ENCODE measurements around the gene OTUD5. TPM values are rescaled to one million over a fixed set of nuclear protein-coding genes. Genes with fewer than 3 reads are reported as not detected.

The OTUD5 gene
- total RNA-seq, 1 donor from 2014 or later: 76.7 TPM

GRCh38 chrX:48919360-48919841 is 38.0 kb downstream of the OTUD5 start:
- no peaks in the 10 kb centered on the region for H3K9me3 Mint-ChIP-seq
- DNase-seq: no peak
- peak overlapping the region; percentile 96 for H3K4me3 Mint-ChIP-seq
- peak overlapping the region; percentile 95 for H3K27ac Mint-ChIP-seq
- intact Hi-C loops (cut with micrococcal nuclease): loop anchor here (1.0 to 5.0 kb wide), 6 partner anchors 18 to 1702 kb away; partner anchors contain the start of genes CDK16, HDAC6 and TFE3
- peaks cover 29% of the 10 kb centered on the region for H3K4me1 Mint-ChIP-seq
- H3K36me3 Mint-ChIP-seq (ENCODE audit: low read depth): peaks cover 64% of the 10 kb centered on the region
- no peaks in the 10 kb centered on the region for H3K27me3 Mint-ChIP-seq

GRCh38 chrX:48918643-48919340 is 38.6 kb downstream of the OTUD5 start, which contains the start of gene PIM2:
TSS of gene PIM2 (minus strand) at chrX:48919024. CDS start at chrX:48918834, 190 bp downstream.
- no peaks in the 10 kb centered on the region for H3K9me3 Mint-ChIP-seq
- H3K27ac Mint-ChIP-seq: peak within 1 kb of the TSS; percentile 95
- H3K36me3 Mint-ChIP-seq (ENCODE audit: low read depth): peaks cover 64% of the 10 kb centered on the region
- peaks cover 30% of the 10 kb centered on the region for H3K4me1 Mint-ChIP-seq
- intact Hi-C loops (cut with micrococcal nuclease): loop anchor here (1.0 to 5.0 kb wide), 6 partner anchors 19 to 1701 kb away; partner anchors contain the start of genes CDK16, HDAC6 and TFE3
- H3K4me3 Mint-ChIP-seq: peak within 1 kb of the TSS; percentile 96
- DNase-seq: peak; percentile 97
- H3K27me3 Mint-ChIP-seq: no peaks in the 10 kb centered on the region

GRCh38 chrX:48918301-48918642 is 39.1 kb downstream of the OTUD5 start:
- intact Hi-C loops (cut with micrococcal nuclease): loop anchor here (5.0 kb wide), 3 partner anchors 116 to 1701 kb away; partner anchors contain the start of genes CDK16, HDAC6 and TFE3
- Mint-ChIP-seq H3K27ac (peak overlapping the region; percentile 95), H3K4me1 (peaks cover 32% of the 10 kb centered on the region), H3K9me3 (no peaks in the 10 kb centered on the region), H3K4me3 (peak overlapping the region; percentile 96), H3K27me3 (no peaks in the 10 kb centered on the region), H3K36me3 (ENCODE audit: low read depth) (peaks cover 69% of the 10 kb centered on the region)
- no peak for DNase-seq

GRCh38 chrX:48917139-48918001 is 40.0 kb downstream of the OTUD5 start:
- peaks cover 32% of the 10 kb centered on the region for H3K4me1 Mint-ChIP-seq
- intact Hi-C loops (cut with micrococcal nuclease): loop anchor here (1.0 to 5.0 kb wide), 4 partner anchors 26 to 1700 kb away; partner anchors contain the start of genes CDK16, HDAC6 and TFE3
- no peaks in the 10 kb centered on the region for H3K9me3 Mint-ChIP-seq
- H3K27ac Mint-ChIP-seq: peak overlapping the region; percentile 95
- peak overlapping the region; percentile 96 for H3K4me3 Mint-ChIP-seq
- DNase-seq: peak; percentile 96
- peaks cover 71% of the 10 kb centered on the region for H3K36me3 Mint-ChIP-seq (ENCODE audit: low read depth)
- no peaks in the 10 kb centered on the region for H3K27me3 Mint-ChIP-seq

DNA sequence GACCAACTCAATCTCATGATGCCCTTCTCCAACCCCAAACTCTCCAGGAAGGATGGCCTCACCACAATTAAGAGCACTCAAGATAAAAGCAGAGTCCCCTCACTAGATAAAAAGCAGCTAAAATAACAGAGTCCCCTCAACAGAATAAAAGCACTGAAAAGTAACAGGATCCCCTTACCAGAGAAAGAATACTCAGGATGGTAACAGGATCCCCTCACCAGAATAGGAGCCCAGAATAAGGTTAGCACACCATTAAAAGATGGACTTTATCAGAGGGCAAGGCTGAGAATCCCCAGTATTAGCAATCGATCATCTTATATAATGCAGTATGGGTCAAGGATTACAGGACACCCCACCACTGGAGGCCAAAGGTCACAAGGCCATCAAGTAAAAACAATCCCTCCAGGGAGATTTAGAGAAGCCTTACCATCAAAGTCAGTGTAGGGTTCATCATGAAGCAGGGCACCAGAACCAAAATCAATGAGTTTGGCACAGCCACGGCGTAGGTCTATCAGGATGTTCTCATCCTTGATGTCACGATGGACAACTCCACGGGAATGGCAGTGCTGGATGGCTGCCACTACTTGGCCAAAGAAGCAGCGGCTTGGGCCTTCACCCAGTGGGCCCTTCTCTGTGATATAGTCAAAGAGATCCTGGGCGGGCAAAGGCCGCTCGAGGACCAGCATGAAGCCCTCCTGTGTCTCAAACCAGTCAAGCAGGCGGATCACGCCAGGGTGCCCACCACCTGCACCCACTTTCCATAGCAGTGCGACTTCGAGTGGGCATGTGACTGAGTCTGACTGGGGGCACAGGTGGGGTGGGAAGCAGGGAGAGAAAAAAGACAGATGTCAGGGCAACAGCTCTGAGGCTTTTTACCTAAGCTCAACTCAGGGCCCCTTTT is 42.6 kb downstream of the OTUD5 start:
- Mint-ChIP-seq H3K27me3 (no peaks in the 10 kb centered on the region), H3K4me1 (peaks cover 34% of the 10 kb centered on the region), H3K4me3 (peak overlapping the region; percentile 96), H3K27ac (peak overlapping the region; percentile 78), H3K36me3 (ENCODE audit: low read depth) (peaks cover 68% of the 10 kb centered on the region), H3K9me3 (no peaks in the 10 kb centered on the region)
- intact Hi-C loops (cut with micrococcal nuclease): loop anchor here (5.0 kb wide), 3 partner anchors 113 to 1698 kb away; partner anchors contain the start of genes CDK16, HDAC6 and TFE3
- DNase-seq: no peak

GRCh38 chrX:48913605-48914366 is 43.6 kb downstream of the OTUD5 start:
- Mint-ChIP-seq H3K27me3 (no peaks in the 10 kb centered on the region), H3K36me3 (ENCODE audit: low read depth) (peaks cover 65% of the 10 kb centered on the region), H3K4me1 (peaks cover 31% of the 10 kb centered on the region), H3K4me3 (peak overlapping the region; percentile 96), H3K9me3 (no peaks in the 10 kb centered on the region), H3K27ac (peak overlapping the region; percentile 78)
- no peak for DNase-seq
- intact Hi-C loops (cut with micrococcal nuclease): no loop called here

DNA sequence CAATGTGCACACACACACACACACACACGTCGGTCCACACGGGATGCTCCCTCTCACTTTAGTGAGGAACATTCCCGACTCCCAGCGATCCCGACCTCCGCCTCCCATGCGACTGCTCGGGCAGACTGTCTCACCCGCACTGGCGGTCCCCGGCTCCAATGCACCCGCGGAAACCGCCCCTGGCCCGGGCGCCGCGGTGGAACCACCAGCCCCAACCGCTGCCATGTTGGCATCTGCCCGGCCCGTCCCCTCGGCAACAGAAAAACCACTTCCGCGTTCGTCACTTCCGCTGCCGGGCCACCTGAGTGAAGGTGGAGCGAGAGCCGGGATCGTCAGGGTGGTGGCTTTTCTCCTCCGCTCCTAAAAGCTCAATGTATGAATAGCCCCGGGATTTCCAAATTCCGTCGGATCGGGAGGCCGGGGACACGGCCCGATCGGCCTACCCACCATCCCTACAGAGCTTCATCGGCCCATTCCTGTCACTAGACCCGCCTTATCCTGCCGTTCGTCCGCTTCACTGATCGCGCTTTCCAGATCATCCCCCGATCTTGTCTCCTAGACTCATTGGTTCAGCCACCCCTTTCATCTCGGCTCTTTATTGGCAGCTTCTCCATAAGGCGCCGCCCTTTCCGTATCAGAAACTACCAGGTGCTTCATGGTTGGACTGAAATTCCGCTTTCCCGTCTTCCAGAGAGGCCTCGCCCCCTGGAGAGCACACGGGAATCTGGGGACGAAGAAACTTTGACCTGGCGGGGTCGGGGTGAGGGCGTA is 45.8 kb downstream of the OTUD5 start, which contains the start of gene SLC35A2:
Gene SLC35A2 (minus strand): TSS at position 235 of the 771 bp plus-strand sequence. CDS start 10 bp downstream, at position 225.
- Mint-ChIP-seq H3K4me3 (peak within 1 kb of the TSS; percentile 96), H3K27me3 (no peaks in the 10 kb centered on the region), H3K4me1 (peaks cover 30% of the 10 kb centered on the region), H3K27ac (peak within 1 kb of the TSS; percentile 96), H3K9me3 (no peaks in the 10 kb centered on the region), H3K36me3 (ENCODE audit: low read depth) (peaks cover 48% of the 10 kb centered on the region)
- intact Hi-C loops (cut with micrococcal nuclease): loop anchor here (1.0 kb wide), 2 partner anchors 13 to 20 kb away; no protein-coding TSS in a partner anchor
- peak; percentile 97 for DNase-seq

DNA sequence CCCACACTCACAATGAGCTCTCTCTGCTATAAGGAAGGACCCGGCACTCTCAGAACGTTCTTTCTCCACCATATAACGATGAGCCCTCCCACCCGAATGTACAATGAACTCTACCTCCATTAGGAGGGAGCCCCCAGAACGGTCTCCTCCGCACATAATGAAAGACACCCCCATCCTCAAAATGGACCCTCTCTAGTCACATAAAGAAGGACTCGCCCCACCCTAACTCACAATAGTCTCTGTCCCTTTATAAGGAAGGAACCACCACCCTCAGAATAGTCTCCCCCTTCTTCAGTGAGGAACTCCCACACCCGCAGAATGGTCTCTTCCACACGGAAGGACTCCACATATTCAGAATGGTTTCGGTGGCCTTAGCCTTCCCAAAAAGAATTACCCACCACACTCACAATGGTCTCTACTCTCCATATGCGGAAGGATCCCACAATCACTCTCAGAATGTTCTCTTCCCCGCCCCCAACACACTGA is 46.4 kb downstream of the OTUD5 start:
- Mint-ChIP-seq H3K27ac (peak overlapping the region; percentile 96), H3K27me3 (no peaks in the 10 kb centered on the region), H3K4me3 (peak overlapping the region; percentile 96), H3K9me3 (no peaks in the 10 kb centered on the region), H3K4me1 (peaks cover 30% of the 10 kb centered on the region), H3K36me3 (ENCODE audit: low read depth) (peaks cover 42% of the 10 kb centered on the region)
- no peak for DNase-seq
- intact Hi-C loops (cut with micrococcal nuclease): loop anchor here (1.0 kb wide), 2 partner anchors 13 to 20 kb away; no protein-coding TSS in a partner anchor

DNA sequence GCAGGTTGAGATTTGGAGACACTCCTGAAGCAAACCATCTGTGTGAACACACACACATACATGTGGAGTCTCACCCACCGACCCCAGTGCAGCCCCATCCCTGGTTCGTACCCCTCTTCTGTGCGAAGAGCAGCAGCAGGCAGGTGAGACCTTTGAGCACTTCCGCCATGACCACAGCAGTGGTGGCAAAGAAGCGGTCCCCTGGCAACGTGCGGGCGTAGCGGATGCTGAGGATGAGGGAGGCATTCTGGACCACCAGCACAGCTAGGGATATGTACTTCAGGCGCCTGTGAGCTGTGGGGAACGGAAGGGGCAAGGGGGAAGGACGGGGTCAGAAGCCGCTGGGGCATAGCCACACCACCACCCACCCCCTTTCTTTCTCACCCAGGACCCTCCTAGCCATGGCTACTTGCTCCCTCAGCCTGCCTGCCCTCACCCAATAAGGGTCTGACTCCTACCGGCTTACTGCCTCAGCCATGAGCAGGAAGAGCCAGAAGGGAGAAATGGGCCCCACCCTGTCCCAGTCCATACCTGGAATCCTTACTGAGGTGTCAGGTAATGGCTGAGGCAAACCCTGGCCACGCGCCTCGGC is 47.6 kb downstream of the OTUD5 start:
- Mint-ChIP-seq H3K27me3 (no peaks in the 10 kb centered on the region), H3K4me3 (no peak overlapping the region), H3K4me1 (peaks cover 30% of the 10 kb centered on the region), H3K27ac (peak overlapping the region; percentile 11), H3K9me3 (no peaks in the 10 kb centered on the region), H3K36me3 (ENCODE audit: low read depth) (peaks cover 33% of the 10 kb centered on the region)
- DNase-seq: no peak
- intact Hi-C loops (cut with micrococcal nuclease): no loop called here

DNA sequence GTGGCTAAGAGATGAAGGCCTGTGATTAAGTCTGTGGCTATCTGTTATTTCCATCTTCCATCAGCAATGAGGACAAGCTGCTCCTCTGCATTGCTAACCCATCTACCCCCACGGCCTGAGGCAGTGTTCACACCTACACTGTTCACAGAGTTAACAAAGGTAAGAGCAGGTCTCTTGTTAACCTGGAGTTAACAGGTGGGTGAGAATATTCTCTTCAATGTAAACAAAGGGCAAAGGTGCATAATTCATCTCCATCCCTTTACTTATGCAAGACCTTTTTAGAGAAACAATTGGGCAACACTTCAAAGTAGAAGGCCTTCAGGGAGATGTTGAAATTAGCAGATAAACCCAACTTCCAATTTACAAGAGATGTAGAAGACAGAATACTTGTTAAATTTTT is 48.8 kb downstream of the OTUD5 start:
- intact Hi-C loops (cut with micrococcal nuclease): no loop called here
- no peaks in the 10 kb centered on the region for H3K9me3 Mint-ChIP-seq
- DNase-seq: no peak
- H3K4me1 Mint-ChIP-seq: peaks cover 22% of the 10 kb centered on the region
- H3K4me3 Mint-ChIP-seq: no peak overlapping the region
- no peaks in the 10 kb centered on the region for H3K27me3 Mint-ChIP-seq
- peaks cover 29% of the 10 kb centered on the region for H3K36me3 Mint-ChIP-seq (ENCODE audit: low read depth)
- H3K27ac Mint-ChIP-seq: no peak overlapping the region

DNA sequence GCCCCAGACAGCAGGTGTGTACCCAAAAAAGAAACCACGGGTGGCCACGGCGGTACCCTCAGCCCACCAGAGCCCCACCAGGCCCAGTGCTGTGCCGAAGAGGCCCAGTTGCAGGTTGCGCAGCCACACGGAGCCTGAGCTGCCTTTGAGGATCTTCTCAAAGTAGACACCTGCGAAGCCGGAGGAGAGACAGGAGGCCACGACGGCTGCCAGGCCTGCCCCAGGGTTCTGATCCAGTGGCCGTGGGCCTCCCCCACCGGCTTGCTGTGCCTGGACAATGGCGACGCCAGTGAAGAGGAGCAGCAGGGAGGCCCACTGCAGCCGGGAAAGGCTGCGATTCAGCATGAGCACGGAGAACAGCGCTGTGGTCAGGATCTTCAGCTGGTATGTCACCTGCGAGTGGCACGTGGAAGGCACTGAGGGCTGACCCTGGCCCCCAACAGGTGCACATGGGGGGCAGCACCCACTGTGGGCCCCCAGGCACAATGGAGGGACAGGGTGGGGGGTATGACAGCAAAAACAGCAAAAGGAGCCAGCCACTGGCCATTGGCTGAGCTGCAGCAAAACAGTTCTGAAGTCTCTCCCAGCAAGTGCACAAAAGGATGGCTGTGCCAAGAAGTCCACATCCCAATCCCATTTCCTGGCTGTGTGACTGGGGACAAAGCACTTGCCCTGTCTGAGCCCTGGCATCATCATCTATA is 52.2 kb downstream of the OTUD5 start:
- DNase-seq: no peak
- Mint-ChIP-seq H3K36me3 (ENCODE audit: low read depth) (peaks cover 33% of the 10 kb centered on the region), H3K9me3 (no peaks in the 10 kb centered on the region), H3K4me3 (no peak overlapping the region), H3K27me3 (no peaks in the 10 kb centered on the region), H3K4me1 (peaks cover 3% of the 10 kb centered on the region), H3K27ac (no peak overlapping the region)
- intact Hi-C loops (cut with micrococcal nuclease): no loop called here

Measured in activated CD4-positive, alpha-beta T cell treated with anti-CD3 and anti-CD28 coated beads, Interleukin-2, amount 10 ng/mL, durations not matched to agents 24 days and 14 days (primary cell).